SK-N-SH (cell line): ENCODE measurements around the gene CHST1.

Source experiments
- EP300 ChIP-seq, 2 experiments: IDR thresholded peaks; 2 replicates each; pipeline versions ENCODE4 v1.4.0 to v1.6.1; 2012; ENCODE audit warnings: borderline replicate concordance in 1 of 2, low read depth in 1 of 2, low read length in 1 of 2
- EZH2phosphoT487 ChIP-seq: fragments of 200-600 bp; sonication (generic); IDR thresholded peaks from 2 replicates; pipeline ENCODE4 v1.6.1; 2017; ENCODE audit warnings: low read depth, mixed run types, mild to moderate bottlenecking, antibody characterized with exemption, moderate library complexity, borderline replicate concordance
- FOXM1 ChIP-seq: IDR thresholded peaks from 2 replicates; pipeline ENCODE4 v1.4.0; 2012; ENCODE audit warnings: low read depth, mild to moderate bottlenecking
- POLR2AphosphoS5 ChIP-seq: IDR thresholded peaks from 2 replicates; pipeline ENCODE4 v1.6.1; 2012; ENCODE audit warnings: low read depth, low read length
- RFX5 ChIP-seq: IDR thresholded peaks from 2 replicates; pipeline ENCODE4 v1.6.1; 2012; ENCODE audit warnings: mild to moderate bottlenecking, improper control_type of control experiment, low read length
- RXRA ChIP-seq: IDR thresholded peaks from 2 replicates; pipeline ENCODE4 v1.4.0; 2012; ENCODE audit warnings: low read depth, mild to moderate bottlenecking, borderline replicate concordance
- YY1 ChIP-seq: IDR thresholded peaks from 2 replicates; pipeline ENCODE4 v1.4.0; 2012; ENCODE audit warnings: low read depth, mild to moderate bottlenecking
- TF ChIP-seq, protein P1 (sequence below): fragments of 200-600 bp; sonication (generic); IDR thresholded peaks from 2 replicates; pipeline ENCODE4 v1.6.1; 2017; ENCODE audit warnings: antibody characterized with exemption, mild to moderate bottlenecking, moderate library complexity
- TF ChIP-seq, protein P2 (sequence below): IDR thresholded peaks from 2 replicates; pipeline ENCODE4 v1.4.0; 2012; ENCODE audit warnings: low read depth
- TF ChIP-seq, protein P3 (sequence below): IDR thresholded peaks from 2 replicates; pipeline ENCODE4 v1.4.0; 2012; ENCODE audit warnings: low read depth, borderline replicate concordance
- TF ChIP-seq, protein P4 (sequence below): fragments of 150-350 bp; IDR thresholded peaks from 2 replicates; pipeline ENCODE4 v1.6.1; 2016; ENCODE audit warnings: mild to moderate bottlenecking, low read depth, low read length

DNA sequence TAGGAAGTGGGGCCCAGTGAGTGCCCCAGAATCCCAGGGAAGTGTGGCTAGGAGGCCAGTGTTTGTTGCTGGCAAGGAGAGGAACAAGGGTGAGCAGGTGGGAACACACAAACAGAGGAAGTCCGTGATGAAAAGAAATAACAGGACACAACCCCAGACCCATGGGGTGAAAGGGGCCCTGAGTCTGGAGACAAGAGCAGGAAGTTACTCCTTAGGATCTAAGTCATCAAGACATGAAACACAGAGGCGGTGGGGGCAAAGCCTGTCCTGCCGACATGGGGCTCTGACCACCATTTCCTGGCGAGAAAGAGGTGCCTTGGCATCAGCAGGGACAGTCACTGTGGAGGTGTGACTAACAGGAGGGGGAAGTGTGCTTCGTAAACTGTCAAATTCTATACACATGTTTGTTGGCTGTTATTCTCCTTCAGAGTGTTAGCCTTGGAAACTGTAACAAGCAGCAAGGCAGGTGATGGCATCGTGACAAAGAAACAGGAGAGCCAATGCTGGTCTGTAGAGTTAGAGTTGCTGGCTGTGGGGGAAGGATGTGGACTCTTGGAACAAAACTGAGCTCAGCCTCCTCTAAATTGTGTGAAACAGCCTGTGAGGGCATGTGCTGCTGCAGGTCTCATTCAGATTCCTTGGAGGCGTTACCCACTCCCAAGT is 21.7 kb downstream of the CHST1 start:
- TF ChIP-seq, protein P1, sequence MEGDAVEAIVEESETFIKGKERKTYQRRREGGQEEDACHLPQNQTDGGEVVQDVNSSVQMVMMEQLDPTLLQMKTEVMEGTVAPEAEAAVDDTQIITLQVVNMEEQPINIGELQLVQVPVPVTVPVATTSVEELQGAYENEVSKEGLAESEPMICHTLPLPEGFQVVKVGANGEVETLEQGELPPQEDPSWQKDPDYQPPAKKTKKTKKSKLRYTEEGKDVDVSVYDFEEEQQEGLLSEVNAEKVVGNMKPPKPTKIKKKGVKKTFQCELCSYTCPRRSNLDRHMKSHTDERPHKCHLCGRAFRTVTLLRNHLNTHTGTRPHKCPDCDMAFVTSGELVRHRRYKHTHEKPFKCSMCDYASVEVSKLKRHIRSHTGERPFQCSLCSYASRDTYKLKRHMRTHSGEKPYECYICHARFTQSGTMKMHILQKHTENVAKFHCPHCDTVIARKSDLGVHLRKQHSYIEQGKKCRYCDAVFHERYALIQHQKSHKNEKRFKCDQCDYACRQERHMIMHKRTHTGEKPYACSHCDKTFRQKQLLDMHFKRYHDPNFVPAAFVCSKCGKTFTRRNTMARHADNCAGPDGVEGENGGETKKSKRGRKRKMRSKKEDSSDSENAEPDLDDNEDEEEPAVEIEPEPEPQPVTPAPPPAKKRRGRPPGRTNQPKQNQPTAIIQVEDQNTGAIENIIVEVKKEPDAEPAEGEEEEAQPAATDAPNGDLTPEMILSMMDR: no peak
- TF ChIP-seq RFX5: no peak
- TF ChIP-seq YY1: no peak
- no peak for TF ChIP-seq RXRA
- TF ChIP-seq EP300 (IDR thresholded peaks at IDR 0.05; ENCODE audit: borderline replicate concordance in 1 of 2, low read depth in 1 of 2, low read length in 1 of 2): no peak
- no peak for TF ChIP-seq POLR2AphosphoS5
- TF ChIP-seq FOXM1: no peak
- TF ChIP-seq, protein P2, sequence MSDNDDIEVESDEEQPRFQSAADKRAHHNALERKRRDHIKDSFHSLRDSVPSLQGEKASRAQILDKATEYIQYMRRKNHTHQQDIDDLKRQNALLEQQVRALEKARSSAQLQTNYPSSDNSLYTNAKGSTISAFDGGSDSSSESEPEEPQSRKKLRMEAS: no peak
- TF ChIP-seq, protein P3, sequence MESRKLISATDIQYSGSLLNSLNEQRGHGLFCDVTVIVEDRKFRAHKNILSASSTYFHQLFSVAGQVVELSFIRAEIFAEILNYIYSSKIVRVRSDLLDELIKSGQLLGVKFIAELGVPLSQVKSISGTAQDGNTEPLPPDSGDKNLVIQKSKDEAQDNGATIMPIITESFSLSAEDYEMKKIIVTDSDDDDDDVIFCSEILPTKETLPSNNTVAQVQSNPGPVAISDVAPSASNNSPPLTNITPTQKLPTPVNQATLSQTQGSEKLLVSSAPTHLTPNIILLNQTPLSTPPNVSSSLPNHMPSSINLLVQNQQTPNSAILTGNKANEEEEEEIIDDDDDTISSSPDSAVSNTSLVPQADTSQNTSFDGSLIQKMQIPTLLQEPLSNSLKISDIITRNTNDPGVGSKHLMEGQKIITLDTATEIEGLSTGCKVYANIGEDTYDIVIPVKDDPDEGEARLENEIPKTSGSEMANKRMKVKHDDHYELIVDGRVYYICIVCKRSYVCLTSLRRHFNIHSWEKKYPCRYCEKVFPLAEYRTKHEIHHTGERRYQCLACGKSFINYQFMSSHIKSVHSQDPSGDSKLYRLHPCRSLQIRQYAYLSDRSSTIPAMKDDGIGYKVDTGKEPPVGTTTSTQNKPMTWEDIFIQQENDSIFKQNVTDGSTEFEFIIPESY: no peak
- no peak for TF ChIP-seq EZH2phosphoT487
- TF ChIP-seq, protein P4, sequence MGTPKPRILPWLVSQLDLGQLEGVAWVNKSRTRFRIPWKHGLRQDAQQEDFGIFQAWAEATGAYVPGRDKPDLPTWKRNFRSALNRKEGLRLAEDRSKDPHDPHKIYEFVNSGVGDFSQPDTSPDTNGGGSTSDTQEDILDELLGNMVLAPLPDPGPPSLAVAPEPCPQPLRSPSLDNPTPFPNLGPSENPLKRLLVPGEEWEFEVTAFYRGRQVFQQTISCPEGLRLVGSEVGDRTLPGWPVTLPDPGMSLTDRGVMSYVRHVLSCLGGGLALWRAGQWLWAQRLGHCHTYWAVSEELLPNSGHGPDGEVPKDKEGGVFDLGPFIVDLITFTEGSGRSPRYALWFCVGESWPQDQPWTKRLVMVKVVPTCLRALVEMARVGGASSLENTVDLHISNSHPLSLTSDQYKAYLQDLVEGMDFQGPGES: no peak
